Dermis blood vessel endothelial cell (primary cell): ENCODE results near the gene GPC6. TPM values are rescaled to one million over a fixed set of nuclear protein-coding genes. Genes with fewer than 3 reads are reported as not detected.

Experiments
- DNase-seq: peaks from one replicate; pipeline ENCODE4 v3.0.0; 2010
- total RNA-seq: library from RNA; depleted of rRNA; stranded (reverse); fragments of >200 nt; gene quantifications from 2 replicates; pipeline ENCODE4 v1.2.3, GENCODE V29; 2014

Gene GPC6
- total RNA-seq, 1 donor from 2014 or later, result 0.17 TPM

DNA sequence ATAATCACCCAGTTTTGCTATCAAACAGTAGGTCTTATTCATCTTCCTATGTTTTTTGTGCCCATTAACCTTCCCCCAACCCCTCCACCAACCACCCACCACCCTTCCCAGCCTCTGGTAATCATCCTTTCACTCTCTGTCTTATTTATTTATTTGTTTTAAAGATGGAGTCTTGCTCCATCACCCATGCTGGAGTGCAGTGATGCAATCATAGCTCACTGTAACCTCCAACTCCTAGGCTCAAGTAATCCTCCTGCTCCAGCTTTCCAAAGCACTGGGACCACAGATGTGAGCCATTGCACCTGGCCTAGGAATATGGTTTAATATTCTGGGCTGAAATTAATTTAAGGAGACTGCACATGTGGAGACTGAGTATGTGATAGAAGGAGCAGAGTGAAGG lies 527.0 kb downstream of the GPC6 start:
- no peak for DNase-seq

DNA sequence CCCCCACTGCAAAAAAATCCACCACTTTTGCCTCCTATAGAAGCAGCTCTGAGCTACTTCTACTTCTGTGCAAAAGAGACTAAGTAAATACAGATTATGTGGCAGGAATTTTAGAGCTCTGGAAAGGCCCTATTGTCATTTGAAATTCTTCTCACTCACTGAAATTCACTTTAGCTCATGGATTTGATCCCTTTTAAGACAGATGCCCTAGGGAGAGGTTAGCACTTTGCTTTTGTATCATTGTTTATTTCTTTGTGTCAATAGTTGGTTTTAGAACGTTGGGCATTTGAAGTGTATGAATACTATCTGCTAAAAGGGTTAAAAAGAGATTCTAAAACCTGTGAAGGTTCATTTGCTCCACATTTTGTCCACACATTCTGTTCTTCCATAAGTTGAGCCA lies 528.7 kb downstream of the GPC6 start:
- no peak for DNase-seq

DNA sequence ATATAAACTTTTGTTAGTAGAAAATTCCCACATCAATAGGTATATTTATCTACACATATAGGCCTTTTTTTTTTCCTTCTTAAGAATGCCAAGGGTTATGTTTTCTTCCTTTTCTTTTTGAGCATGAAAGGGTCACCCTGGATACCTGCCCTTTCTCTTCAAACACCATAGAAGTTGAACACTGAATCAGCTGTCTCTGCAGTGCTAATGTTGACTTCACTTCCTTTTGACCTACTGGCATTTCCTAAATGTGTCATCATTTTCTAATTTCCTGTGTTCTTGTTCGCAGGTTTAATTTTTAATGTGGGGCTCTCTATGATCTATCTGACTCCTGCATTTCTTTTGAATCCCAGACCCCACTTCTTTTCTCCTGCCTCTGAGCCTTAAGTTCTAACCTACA lies 532.0 kb downstream of the GPC6 start:
- DNase-seq, result no peak

DNA sequence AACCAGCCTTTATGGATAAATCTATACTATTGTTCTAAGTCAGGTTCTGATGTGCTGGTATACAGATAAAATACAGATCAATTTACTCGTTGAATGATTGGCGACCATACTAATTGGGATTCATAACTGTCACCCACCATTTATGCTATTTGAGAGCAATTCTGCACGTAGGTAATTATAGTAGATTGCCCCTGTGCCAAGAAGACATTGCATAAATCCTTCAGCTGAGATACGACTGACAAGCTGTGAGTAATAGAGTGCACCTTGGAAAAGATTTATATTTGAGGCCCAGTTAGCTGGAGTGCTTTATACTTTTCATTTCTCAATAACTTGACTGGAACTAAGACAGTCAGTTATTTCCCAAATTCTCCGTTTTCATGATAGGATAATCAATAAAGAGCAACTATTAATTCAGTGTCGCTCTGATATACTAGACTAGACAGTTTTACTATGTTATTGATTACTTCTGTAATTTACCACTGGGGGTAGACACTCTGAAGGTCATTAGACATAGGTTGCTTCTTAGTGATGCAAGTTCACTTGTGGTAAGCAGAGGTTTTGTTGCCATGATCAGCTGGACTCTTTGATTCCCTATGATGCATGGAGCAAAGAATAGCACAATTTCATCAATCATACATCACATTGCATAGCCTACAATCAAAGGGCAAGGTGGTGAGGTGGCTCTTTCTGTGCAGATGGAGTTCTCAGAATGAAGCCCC lies 536.3 kb downstream of the GPC6 start:
- no peak for DNase-seq

DNA sequence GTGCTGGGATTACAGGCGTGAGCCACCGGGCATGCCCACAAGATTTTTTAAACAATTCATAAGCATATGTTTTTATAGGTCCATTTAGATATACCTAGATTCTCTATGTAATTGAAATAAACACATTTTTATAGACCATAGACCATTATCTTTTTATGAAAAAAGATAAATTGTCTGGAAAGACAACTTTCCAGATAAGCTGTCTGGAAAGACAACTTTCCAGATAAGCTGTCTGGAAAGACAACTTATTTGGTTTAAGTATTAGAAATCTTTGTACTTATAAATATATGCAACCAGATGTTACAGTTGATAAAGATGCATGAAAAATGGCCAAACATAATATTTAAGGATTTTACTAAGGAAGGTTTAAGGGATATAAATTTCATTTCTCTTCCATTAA lies 538.5 kb downstream of the GPC6 start:
- no peak for DNase-seq

DNA sequence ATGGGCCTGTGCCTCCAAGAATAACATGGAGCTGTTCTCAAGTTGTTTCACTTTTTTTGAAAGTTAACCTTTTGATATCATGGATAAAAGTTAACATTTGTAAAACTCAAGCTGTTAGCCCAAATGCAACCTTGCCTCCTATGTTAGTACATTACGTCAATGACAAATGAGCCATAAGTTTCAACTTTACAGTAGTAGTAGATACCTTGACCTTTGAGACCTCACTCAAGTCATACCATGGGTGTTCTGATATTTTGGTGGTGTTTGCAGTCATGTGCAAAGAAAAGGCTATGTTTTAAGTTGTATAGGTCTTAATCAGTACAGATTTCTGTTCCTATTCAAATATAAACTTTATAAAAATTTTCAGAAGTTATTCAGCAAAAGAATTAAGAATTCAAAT lies 539.2 kb downstream of the GPC6 start:
- no peak for DNase-seq

DNA sequence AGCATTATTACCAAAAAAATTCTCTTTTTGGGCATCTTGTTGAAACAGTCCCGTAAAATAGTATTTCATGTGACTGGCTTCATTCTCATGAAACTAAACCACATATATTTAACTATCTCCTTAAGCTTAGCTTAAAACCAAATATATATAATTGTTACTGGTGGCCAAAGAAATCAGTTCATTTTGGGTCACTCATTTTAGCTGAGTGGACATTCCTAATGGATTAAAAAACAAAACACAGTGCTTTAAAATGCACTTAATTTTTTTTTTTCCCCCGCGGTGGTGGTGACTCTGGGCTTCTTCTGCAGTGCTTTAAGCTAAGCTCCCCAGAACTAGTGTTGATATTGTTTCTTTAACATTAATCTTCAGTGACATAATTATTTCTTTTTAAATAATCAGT lies 540.1 kb downstream of the GPC6 start:
- DNase-seq, result no peak

DNA sequence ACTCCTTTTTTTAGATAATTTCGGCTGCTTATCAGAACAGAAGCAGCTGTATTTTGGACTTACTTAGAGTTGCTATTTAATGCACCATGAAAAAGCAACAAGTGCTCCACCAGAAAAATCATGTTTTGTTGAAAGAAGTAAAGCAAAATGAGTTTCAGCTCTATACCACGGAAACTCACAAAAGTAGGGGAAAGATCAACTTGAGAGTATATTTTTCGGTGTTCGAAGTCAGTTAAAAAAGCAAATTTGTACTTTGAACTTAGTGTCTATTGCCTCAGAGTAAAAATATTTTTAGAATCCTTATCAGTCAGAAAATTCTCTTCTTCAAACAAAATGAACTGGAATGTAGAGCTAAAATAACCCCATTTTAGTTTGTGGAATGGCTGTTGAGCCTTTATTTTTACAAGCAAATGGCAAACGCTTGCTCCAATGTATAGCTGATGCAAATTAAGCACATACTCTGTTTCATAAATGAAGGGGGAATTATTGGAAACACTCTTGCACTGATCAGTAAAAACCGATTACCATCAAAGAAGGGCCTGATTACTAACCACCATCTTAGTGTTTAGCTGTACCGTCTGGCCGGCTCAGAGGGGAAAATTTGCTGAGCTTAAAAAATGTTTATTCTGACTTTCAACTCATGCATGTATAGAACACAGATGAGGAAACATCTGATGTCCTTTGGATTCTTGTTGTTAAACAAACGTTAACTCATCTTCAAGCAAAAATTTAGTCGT lies 540.7 kb downstream of the GPC6 start:
- DNase-seq, result no peak

DNA sequence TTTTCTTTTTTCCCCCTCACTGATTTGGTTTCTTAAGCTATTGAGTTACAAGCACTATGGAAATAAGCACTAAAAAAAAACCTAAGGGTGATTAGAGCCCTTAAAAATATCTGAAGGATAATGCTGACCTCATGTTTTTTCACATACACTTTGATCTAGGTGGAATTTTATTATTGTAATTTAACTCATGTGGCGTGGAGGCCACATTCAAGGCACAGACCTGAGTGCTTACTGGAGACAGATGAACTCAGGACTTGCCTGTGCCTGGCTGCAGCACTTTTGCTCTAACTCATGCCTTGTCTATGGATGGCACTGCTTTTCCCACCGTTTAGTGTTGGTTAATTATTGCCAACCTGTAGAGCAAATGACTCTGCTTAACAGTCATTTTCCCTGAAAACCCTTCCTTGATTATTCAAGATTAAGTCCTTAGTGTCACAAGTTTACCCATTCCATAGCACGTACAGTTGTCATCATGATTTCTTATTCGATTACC lies 541.4 kb downstream of the GPC6 start:
- no peak for DNase-seq

DNA sequence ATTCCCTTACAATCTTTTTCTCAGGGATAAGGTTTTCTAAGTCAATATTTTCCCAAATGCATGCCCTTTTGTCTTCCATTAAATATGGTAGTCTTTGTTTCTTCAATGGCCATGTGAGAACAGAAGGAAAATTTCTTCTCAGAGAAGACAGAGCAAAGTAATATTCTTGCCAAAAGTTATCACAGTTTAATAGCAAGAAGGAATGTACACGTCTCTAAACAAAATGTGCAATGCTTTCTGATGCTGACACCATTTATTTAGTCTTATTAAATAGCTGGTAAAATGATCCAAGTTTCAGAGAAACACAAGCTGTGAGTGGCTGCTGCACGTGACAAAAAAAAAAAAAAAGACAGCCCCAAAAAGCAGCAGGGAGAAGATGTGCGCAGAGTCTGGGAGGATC lies 542.5 kb downstream of the GPC6 start:
- DNase-seq, result no peak

DNA sequence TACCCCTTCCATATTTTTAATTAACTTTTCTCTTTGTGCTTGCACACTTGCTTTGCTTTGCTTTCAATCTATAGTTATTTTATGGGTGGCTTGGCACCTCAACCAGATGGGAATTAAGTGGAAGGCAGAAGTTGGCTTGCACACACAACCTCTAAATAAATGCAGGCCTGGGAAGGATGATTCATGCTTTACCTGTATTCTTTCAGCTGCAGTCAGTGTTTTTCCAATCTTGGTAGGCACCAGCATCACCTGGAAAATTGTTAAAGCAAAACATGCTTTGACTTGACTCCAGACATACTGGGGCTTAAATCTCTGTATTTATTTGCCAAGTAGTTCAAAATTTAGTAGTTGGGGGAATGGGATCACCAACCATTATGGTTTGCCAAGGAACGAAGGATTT lies 543.0 kb downstream of the GPC6 start:
- DNase-seq, result no peak

DNA sequence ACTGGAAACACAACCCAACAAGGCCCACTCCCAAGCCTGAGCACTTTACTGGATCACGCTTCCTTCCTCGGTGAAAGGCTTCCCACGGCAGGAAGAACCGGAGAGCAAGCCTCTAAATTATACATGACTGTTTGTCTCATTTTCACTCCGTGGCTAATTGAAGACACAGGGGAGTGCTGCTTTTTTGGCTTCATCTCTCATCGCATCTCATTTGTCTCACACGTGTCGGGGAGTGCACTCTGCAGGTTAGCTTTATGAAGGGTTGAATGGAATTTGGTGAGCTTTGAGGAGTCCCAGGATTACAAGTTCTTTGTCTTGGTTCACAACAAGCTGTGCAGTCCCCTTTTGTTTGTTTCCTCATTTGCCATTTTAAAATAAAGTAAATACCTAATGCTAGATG lies 544.6 kb downstream of the GPC6 start:
- DNase-seq, result no peak

DNA sequence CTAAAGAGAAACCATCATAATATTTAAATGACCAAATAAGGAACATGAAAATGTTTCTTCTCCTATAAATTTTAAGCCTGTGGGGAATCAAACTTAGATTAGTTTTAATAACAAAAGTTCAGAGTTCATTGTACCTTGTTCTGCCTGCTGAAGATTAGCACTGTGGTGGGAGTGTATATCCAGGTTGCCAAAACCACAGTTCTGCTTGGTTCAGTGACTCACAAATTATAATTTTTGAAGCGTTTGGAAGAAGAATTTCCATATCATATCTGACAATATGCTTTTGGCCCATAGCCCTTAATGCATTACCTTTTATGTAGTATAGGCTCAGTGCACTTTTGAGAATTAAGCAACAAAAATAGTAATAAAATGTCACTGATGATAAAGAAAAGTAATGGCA lies 545.2 kb downstream of the GPC6 start:
- no peak for DNase-seq

DNA sequence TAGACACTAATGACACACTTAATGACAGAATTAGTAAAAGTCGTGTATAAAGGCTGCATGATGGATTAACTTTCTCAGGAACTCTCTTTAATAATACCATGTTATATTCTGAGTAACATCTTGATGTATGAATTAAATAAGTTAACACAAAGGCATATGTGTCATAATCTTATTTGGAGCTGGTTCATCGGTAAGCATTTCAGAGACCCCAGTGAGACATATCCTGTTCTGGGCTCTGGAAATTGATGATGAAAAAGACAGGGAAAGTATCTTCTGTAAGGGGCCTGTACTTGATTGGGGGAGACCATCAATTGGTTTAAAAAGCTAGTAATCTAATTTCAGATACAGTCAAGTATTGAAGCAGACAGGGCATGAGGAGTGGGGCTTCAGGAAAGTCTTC lies 547.9 kb downstream of the GPC6 start:
- no peak for DNase-seq

DNA sequence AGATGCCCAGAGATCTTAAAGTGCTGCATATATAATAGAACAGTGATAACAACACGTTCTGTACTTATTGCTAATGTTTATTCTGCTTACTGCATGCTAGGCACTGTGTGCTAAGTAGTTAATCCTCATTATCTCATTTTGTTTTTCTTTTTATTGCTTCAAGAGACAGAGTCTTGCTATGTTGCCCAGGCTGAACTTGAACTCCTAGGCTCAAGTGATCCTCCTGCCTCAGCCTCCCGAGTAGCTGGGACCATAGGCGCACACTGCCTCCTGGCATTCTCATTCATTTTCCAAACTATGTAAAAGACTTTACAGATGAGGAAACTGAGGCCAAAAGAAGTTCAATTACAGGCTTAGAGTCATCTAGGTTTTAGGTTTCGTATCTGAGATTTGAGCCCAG lies 548.4 kb downstream of the GPC6 start:
- DNase-seq, result no peak

DNA sequence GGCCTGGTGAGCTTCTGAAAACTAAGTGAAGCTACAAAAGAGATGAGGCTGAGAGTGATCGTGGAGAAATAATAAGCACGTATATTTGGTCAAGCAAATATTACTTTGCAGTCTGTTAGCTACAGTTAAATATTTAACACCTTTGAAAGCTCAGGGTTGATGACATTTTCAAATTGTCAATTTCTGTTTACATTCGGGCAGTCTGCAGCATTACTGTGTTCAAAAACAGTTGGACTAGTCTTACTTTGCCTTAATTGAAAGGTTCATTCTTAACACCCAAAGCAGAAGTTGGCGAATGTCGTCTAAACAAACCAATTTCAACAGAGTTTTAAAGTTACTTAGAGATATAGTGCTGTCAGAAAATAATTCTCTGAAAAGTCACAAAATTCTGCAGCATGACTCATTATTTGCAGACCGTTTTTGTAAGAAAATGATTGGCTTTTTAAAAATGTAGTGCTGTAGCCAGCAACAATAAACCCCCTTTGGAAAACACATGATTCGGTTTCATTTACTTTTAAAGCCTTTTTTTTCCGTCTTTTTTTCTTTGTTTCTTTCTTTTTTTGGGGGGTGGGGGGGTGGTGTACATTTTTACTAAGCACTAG lies 549.0 kb downstream of the GPC6 start:
- no peak for DNase-seq

DNA sequence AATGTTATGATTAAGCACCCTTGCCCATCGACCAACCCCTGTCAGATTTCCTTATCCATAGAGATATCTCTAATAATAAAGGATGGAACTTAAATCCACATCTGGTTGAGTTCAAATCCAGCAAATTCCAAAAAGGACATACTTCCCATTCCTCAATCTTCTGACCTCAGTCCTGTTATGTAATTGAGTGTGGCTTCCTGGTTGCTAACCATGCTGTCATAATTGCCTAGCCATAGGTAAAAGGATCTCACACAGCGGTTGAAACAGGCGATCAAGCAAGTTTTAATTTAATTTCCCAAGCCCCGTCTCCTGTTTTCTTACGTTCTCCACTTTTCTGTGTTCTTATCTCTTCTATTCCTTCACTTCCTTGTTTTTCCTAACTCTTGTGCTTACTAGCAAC lies 550.3 kb downstream of the GPC6 start:
- no peak for DNase-seq

DNA sequence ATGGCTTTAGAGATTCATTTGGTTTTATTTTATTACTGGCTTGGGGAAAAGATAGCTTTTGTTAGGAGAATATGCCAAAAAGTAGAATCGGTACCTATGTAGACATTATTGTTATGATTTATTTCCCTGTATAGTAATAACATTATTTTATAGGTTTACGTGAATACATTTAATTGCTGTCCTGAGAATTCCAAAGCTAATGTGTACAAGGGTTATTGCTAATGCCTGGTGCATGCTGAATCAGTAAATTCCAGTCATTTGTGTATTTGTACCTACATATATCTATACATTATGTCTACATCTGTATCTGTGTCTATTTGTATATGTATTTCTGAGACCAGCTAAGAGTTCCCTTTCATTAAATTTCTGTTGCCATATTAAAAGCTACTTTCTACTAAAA lies 550.9 kb downstream of the GPC6 start:
- no peak for DNase-seq

DNA sequence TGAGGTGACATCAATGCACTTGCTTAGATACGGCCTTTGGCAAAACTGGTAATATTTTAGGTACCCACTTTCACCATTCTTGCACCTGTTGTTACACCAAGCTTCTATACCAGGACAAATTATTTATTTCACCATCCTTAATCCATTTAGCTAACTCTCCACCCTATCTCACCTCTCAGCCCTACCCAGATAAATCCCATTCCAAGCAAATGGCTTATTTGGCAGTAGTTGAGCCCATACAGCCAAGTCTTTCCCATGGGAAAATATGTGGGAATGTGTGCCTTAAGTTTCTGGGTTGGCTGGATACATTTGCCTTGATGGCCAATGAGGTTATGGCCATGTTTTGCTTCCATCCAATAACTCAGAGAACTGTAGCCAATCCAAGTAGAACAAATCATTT lies 551.9 kb downstream of the GPC6 start:
- DNase-seq, result no peak

DNA sequence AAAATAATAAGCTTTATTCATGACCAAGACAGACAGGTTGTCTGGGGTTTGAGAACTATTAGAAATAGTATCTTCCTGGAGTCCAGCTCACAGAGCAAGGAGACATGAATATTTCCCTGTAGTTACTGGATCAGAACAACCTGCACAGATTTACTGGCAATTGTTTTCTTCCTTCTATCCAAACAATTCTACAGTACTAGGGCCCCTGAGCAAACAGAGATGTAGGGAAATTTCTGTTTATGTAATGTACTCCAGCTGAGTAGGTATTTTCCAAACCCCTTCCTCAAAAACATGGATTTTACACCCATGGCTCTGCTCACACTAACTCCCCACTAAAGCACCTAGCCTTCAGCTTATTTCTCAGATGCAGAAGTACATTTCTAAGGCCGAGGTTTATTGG lies 557.6 kb downstream of the GPC6 start:
- no peak for DNase-seq

DNA sequence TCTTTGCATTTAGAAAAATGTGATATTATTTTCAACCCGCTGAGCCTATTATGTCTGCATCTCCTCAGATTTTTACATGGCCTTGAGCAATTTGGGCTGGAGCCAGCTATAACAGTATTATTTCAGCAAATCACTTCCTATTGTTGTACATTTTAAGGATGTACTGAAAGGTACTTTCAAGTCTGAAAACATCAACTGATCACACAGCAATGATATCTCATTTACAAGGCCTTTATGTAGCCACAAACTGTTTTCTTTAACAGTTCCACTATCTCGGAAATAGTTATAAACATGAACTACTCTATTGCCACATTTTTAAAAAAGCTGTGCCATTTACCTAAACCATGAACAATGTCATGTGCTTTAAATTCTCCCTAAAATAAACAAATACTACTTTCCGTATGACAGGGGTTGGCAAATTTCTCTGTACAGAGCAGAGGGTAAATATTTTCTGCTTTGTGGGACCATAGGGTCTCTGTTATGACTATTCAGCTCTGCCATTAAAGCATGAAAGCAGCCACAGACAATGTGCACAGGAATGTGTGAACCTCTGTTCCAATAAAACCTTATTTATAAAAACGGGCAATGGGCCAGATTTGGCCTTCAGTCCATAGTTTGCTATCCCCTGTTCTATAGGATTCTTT lies 560.4 kb downstream of the GPC6 start:
- no peak for DNase-seq

DNA sequence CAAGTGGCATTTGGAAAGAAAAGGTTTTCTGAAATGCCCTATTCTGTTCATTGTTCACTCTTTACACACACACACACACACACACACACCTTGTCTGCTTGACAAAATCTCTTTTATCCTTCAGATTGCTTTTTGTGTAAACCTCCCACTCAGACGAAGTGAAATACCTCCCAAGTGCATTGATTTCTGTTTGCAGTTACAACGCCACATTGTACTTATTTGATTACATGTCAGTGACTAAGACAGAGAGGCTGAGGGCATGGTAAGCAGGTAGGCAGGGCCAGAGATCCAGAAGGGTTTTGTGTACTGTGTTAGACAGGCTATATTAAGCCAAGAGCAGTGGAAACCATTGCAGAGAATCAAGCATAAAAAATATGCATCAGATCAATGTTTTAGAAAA lies 561.8 kb downstream of the GPC6 start:
- no peak for DNase-seq

DNA sequence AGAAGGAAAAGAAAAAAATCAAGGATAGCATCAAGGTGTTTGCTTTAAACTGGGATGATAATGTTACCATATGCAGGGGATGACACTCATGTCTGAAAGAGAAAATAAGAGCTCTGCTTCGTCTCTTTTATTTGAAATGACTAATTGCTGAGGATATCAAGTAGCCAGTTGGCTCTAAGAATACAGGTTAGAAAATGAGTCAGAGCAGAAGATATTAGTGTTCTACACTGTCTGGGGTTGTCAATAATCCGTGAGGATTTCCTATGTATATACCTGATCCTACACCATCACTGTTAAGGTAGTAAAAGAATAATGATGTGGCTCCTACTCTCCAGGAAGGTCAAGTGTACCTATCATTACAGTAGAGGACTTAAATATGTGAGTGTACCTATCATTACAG lies 562.5 kb downstream of the GPC6 start:
- DNase-seq, result no peak
